K562 (cell line): ENCODE data around the gene INTS4.

Source experiments
- CTCF ChIP-seq, 3 experiments: IDR thresholded peaks in 2 of 3; conservative IDR thresholded peaks in 1 of 3; 2 replicates each; pipeline ENCODE4 v1.5.1; 2011 to 2012; ENCODE audit warnings: low read length in 3 of 3, mild to moderate bottlenecking in 3 of 3, control low read depth in 2 of 3, improper control_type of control experiment in 1 of 3, inconsistent platforms in 1 of 3, low read depth in 1 of 3, mixed read lengths in 1 of 3, moderate library complexity in 1 of 3; ENCODE audit not compliant: insufficient read depth in 2 of 3
- DACH1 ChIP-seq: fragments of 450-650 bp; IDR thresholded peaks from 2 replicates; pipeline ENCODE4 v1.6.1; 2018; ENCODE audit not compliant: partially characterized antibody
- EP300 ChIP-seq: IDR thresholded peaks from 2 replicates; pipeline ENCODE4 v1.6.1; 2012; ENCODE audit warnings: low read length, improper control_type of control experiment
- EZH2 ChIP-seq: IDR thresholded peaks from 2 replicates; pipeline ENCODE4 v1.6.1; 2012; ENCODE audit warnings: low read depth, mild to moderate bottlenecking, inconsistent platforms, low read length, borderline replicate concordance
- GTF2F1 ChIP-seq: IDR thresholded peaks from 2 replicates; pipeline ENCODE4 v1.6.1; 2011; ENCODE audit warnings: low read depth, low read length, improper control_type of control experiment
- KDM1A ChIP-seq, 2 experiments: fragments of 450-650 bp; IDR thresholded peaks; 2 replicates each; pipeline ENCODE4 v1.6.1; 2016; ENCODE audit warnings: mild to moderate bottlenecking in 2 of 2
- MAZ ChIP-seq, 2 experiments: fragments of 450-650 bp in 1 of 2; sonication (generic) in 1 of 2; formaldehyde crosslinking; IDR thresholded peaks in 1 of 2; conservative IDR thresholded peaks in 1 of 2; 2 replicates each; pipeline versions ENCODE4 v1.4.0 to v1.5.0; 2020; ENCODE audit warnings: mild to moderate bottlenecking in 1 of 2, missing genetic modification reagents in 1 of 2
- NCOR1 ChIP-seq: fragments of 450-650 bp; IDR thresholded peaks from 2 replicates; pipeline ENCODE4 v1.6.1; 2016; ENCODE audit warnings: mild to moderate bottlenecking, moderate library complexity
- PREB ChIP-seq: sonication (generic); formaldehyde crosslinking; IDR thresholded peaks from 2 replicates; pipeline ENCODE4 v1.8.1; 2023; ENCODE audit warnings: mild to moderate bottlenecking, missing genetic modification reagents
- SIN3A ChIP-seq, 2 experiments: fragments of 150-350 bp in 1 of 2; IDR thresholded peaks; 2 replicates each; pipeline ENCODE4 v1.6.1; 2011 to 2016; ENCODE audit warnings: borderline replicate concordance in 2 of 2, low read depth in 2 of 2, low read length in 2 of 2, mild to moderate bottlenecking in 2 of 2, moderate library complexity in 2 of 2; ENCODE audit not compliant: control insufficient read depth in 1 of 2
- ZBTB11 ChIP-seq, 3 experiments: fragments of 200-800 bp in 1 of 3; fragments of 250-450 bp in 1 of 3; fragments of 450-650 bp in 1 of 3; sonication (Bioruptor Pico) in 1 of 3; sonication (Bioruptor generic) in 1 of 3; formaldehyde crosslinking in 1 of 3; IDR thresholded peaks; 2 replicates each; pipeline versions ENCODE4 v1.6.1 to v1.8.0; 2016 to 2022; ENCODE audit warnings: mild to moderate bottlenecking in 2 of 3, missing genetic modification characterization in 2 of 3, missing compliant biosample characterization in 1 of 3, moderate library complexity in 1 of 3
- ZNF780A ChIP-seq: fragments of 250-450 bp; sonication (Bioruptor Pico); IDR thresholded peaks from 2 replicates; pipeline ENCODE4 v1.5.0; 2021; ENCODE audit warnings: mild to moderate bottlenecking
- TF ChIP-seq, protein P1 (sequence below): fragments of 200-600 bp; sonication (generic); IDR thresholded peaks from one replicate; pipeline ENCODE4 v1.6.1; 2012; ENCODE audit warnings: mild to moderate bottlenecking, low read depth, low read length, inconsistent platforms
- TF ChIP-seq, protein P2 (sequence below): sonication (generic); formaldehyde crosslinking; IDR thresholded peaks from 2 replicates; pipeline ENCODE4 v1.8.0; 2022; ENCODE audit warnings: mild to moderate bottlenecking, low read depth, missing genetic modification reagents

- TF ChIP-seq, protein P1, sequence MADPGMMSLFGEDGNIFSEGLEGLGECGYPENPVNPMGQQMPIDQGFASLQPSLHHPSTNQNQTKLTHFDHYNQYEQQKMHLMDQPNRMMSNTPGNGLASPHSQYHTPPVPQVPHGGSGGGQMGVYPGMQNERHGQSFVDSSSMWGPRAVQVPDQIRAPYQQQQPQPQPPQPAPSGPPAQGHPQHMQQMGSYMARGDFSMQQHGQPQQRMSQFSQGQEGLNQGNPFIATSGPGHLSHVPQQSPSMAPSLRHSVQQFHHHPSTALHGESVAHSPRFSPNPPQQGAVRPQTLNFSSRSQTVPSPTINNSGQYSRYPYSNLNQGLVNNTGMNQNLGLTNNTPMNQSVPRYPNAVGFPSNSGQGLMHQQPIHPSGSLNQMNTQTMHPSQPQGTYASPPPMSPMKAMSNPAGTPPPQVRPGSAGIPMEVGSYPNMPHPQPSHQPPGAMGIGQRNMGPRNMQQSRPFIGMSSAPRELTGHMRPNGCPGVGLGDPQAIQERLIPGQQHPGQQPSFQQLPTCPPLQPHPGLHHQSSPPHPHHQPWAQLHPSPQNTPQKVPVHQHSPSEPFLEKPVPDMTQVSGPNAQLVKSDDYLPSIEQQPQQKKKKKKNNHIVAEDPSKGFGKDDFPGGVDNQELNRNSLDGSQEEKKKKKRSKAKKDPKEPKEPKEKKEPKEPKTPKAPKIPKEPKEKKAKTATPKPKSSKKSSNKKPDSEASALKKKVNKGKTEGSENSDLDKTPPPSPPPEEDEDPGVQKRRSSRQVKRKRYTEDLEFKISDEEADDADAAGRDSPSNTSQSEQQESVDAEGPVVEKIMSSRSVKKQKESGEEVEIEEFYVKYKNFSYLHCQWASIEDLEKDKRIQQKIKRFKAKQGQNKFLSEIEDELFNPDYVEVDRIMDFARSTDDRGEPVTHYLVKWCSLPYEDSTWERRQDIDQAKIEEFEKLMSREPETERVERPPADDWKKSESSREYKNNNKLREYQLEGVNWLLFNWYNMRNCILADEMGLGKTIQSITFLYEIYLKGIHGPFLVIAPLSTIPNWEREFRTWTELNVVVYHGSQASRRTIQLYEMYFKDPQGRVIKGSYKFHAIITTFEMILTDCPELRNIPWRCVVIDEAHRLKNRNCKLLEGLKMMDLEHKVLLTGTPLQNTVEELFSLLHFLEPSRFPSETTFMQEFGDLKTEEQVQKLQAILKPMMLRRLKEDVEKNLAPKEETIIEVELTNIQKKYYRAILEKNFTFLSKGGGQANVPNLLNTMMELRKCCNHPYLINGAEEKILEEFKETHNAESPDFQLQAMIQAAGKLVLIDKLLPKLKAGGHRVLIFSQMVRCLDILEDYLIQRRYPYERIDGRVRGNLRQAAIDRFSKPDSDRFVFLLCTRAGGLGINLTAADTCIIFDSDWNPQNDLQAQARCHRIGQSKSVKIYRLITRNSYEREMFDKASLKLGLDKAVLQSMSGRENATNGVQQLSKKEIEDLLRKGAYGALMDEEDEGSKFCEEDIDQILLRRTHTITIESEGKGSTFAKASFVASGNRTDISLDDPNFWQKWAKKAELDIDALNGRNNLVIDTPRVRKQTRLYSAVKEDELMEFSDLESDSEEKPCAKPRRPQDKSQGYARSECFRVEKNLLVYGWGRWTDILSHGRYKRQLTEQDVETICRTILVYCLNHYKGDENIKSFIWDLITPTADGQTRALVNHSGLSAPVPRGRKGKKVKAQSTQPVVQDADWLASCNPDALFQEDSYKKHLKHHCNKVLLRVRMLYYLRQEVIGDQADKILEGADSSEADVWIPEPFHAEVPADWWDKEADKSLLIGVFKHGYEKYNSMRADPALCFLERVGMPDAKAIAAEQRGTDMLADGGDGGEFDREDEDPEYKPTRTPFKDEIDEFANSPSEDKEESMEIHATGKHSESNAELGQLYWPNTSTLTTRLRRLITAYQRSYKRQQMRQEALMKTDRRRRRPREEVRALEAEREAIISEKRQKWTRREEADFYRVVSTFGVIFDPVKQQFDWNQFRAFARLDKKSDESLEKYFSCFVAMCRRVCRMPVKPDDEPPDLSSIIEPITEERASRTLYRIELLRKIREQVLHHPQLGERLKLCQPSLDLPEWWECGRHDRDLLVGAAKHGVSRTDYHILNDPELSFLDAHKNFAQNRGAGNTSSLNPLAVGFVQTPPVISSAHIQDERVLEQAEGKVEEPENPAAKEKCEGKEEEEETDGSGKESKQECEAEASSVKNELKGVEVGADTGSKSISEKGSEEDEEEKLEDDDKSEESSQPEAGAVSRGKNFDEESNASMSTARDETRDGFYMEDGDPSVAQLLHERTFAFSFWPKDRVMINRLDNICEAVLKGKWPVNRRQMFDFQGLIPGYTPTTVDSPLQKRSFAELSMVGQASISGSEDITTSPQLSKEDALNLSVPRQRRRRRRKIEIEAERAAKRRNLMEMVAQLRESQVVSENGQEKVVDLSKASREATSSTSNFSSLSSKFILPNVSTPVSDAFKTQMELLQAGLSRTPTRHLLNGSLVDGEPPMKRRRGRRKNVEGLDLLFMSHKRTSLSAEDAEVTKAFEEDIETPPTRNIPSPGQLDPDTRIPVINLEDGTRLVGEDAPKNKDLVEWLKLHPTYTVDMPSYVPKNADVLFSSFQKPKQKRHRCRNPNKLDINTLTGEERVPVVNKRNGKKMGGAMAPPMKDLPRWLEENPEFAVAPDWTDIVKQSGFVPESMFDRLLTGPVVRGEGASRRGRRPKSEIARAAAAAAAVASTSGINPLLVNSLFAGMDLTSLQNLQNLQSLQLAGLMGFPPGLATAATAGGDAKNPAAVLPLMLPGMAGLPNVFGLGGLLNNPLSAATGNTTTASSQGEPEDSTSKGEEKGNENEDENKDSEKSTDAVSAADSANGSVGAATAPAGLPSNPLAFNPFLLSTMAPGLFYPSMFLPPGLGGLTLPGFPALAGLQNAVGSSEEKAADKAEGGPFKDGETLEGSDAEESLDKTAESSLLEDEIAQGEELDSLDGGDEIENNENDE = no peak
- TF ChIP-seq PREB (no peak), CTCF (IDR thresholded peaks at IDR 0.05 in 2 of 3, conservative IDR thresholded peaks at IDR 0.05 in 1 of 3; ENCODE audit: insufficient read depth in 2 of 3, low read depth in 1 of 3, low read length in 3 of 3) (no peak), ZNF780A (CRISPR knock-in tag) (no peak), KDM1A (IDR thresholded peaks at IDR 0.05) (no peak), ZBTB11 (CRISPR knock-in tag; IDR thresholded peaks at IDR 0.05) (no peak), SIN3A (IDR thresholded peaks at IDR 0.05; ENCODE audit: borderline replicate concordance in 2 of 2, control insufficient read depth in 1 of 2, low read depth in 2 of 2, low read length in 2 of 2) (no peak), NCOR1 (no peak), EP300 (no peak), MAZ (CRISPR knock-in tag; conservative IDR thresholded peaks at IDR 0.05 in 1 of 2, IDR thresholded peaks at IDR 0.05 in 1 of 2) (no peak), DACH1 (no peak), EZH2 (no peak), GTF2F1 (no peak)
- TF ChIP-seq, protein P2, sequence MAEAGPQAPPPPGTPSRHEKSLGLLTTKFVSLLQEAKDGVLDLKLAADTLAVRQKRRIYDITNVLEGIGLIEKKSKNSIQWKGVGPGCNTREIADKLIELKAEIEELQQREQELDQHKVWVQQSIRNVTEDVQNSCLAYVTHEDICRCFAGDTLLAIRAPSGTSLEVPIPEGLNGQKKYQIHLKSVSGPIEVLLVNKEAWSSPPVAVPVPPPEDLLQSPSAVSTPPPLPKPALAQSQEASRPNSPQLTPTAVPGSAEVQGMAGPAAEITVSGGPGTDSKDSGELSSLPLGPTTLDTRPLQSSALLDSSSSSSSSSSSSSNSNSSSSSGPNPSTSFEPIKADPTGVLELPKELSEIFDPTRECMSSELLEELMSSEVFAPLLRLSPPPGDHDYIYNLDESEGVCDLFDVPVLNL (CRISPR knock-in tag) = no peak
These were observed 139.6 kb downstream of the INTS4 start for GRCh38 chr11:77854838-77855237.
